Immature natural killer cell (primary cell): ENCODE results near the gene WDR59. TPM values are rescaled to one million over a fixed set of nuclear protein-coding genes. Genes with fewer than 3 reads are reported as not detected.

ENCODE experiments used
- DNase-seq, 3 donors: peaks; one replicate each; pipeline ENCODE4 v3.0.0; 2022; ENCODE audit warnings: mixed read lengths in 1 of 3
- H3K27ac Mint-ChIP-seq, 6 donors: one replicate each; pipeline ENCODE4 v1.8.0; 2020; ENCODE audit warnings: mixed read lengths in 6 of 6, mild to moderate bottlenecking in 5 of 6, inconsistent platforms in 4 of 6, moderate library complexity in 3 of 6
- H3K27me3 Mint-ChIP-seq, 3 donors: one replicate each; pipeline ENCODE4 v1.8.0; 2020 to 2021; ENCODE audit warnings: low read depth in 3 of 3, mild to moderate bottlenecking in 3 of 3, mixed read lengths in 3 of 3, moderate library complexity in 3 of 3, inconsistent platforms in 1 of 3
- H3K36me3 Mint-ChIP-seq, 3 donors: one replicate each; pipeline ENCODE4 v1.8.0; 2020; ENCODE audit warnings: mixed read lengths in 3 of 3, inconsistent platforms in 2 of 3, mild to moderate bottlenecking in 2 of 3
- H3K4me1 Mint-ChIP-seq, 2 donors: one replicate each; pipeline ENCODE4 v1.8.0; 2020; ENCODE audit warnings: inconsistent platforms in 2 of 2, mild to moderate bottlenecking in 2 of 2, mixed read lengths in 2 of 2, moderate library complexity in 1 of 2
- H3K4me3 Mint-ChIP-seq, 5 donors: one replicate each; pipeline ENCODE4 v1.8.0; 2020; ENCODE audit warnings: mild to moderate bottlenecking in 5 of 5, mixed read lengths in 5 of 5, inconsistent platforms in 3 of 5, moderate library complexity in 3 of 5
- H3K9me3 Mint-ChIP-seq, 6 donors: one replicate each; pipeline ENCODE4 v1.8.0; 2020; ENCODE audit warnings: mild to moderate bottlenecking in 6 of 6, mixed read lengths in 6 of 6, inconsistent platforms in 4 of 6, moderate library complexity in 3 of 6
- polyA plus RNA-seq, 3 donors: library from polyadenylated mRNA; unstranded; fragments of 300-500 nt; fragmentation: Illumina TruSeq; gene quantifications; one replicate each; pipeline ENCODE4 v1.2.3, GENCODE V29; 2021

The WDR59 gene
- polyA plus RNA-seq, 3 donors from 2014 or later: 3.1 to 10.2 (median 6.5) TPM

DNA sequence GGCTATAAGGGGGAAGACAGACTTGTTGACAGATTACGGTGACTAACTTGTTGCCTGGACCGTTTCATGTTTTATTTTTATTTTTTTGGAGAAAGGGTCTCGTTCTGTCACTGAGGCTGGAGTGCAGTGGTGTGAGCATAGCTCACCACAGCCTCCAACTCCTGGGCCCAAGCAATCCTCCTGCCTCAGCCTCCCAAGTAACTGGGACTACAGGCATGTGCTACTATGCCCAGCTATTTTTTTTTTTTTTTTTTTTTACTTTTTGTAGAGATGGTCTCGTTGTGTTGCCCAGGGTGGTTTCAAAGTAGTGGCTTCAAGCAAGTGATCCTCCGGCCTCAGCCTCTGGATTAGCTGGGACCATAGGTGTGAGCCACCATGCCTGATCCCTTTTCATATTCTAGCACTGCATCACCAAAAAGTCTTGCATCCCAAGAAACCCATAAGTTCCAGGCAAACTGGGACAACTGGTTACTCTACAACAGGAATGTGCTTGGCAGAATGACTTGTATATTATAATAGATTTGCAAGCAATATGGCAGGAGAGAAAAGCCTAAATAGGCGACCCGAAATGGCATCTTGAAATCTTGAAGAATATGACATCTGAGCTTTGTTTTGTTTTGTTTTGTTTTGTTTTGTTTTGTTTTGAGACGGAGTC, 2.2 kb upstream of the WDR59 start:
- Mint-ChIP-seq H3K27ac (no peak overlapping the region), H3K36me3 (no peaks in the 10 kb centered on the region), H3K9me3 (no peaks in the 10 kb centered on the region), H3K4me3 (no peak overlapping the region), H3K4me1 (peaks cover 10 to 12% of the 10 kb centered on the region in 2 donors), H3K27me3 (peaks cover 5 to 9% (median 7%) of the 10 kb centered on the region in 3 donors)
- no peak for DNase-seq

DNA sequence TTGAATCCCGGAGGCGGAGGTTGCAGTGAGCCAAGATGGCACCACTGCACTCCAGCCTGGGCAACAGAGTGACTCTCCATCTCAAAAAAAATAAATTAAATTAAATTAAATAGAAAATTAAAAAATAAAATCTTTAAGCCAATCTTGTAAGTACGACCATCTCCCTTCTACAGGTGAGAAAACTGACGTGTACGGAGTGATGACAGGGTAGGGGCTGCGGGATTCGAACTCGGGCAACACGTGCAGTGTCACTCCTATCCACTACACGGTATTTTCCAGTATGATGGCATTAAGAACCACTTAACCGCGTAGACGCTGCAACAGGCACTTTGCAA, 762 bp downstream of the WDR59 start:
- Mint-ChIP-seq H3K27me3 (peaks cover 5 to 6% (median 5%) of the 10 kb centered on the region in 3 donors), H3K4me1 (peaks cover 10 to 12% of the 10 kb centered on the region in 2 donors), H3K4me3 (peak overlapping the region; percentile 94 to 98 (median 97)), H3K36me3 (no peaks in the 10 kb centered on the region), H3K9me3 (no peaks in the 10 kb centered on the region), H3K27ac (peak overlapping the region in 4 of 6 donors; percentile 35 to 87 (median 77))
- DNase-seq: no peak

DNA sequence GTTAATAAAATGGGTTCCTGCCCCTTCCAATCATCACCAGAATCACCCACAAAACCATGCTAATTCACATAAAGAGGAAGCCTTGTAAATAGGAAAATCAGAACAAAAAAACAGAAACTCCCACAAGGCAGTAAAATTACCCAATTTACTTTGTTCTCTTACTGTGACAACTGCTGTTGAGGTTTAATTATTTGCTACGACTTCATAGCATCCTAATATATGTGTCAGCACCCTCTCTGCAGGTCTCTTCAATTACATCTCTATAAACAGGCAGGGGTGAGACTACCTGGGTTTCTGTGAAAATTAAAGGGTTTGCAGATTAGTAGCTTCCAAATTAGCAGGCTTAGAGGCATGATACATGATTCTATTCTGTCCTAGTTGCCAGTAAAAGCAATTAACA, 2.7 kb downstream of the WDR59 start:
- H3K4me1 Mint-ChIP-seq: peaks cover 12 to 17% of the 10 kb centered on the region in 2 donors
- H3K4me3 Mint-ChIP-seq: peak overlapping the region in 2 of 5 donors; percentile 77 to 81
- DNase-seq: no peak
- peaks cover 5% of the 10 kb centered on the region in 3 donors for H3K27me3 Mint-ChIP-seq
- H3K9me3 Mint-ChIP-seq: no peaks in the 10 kb centered on the region
- no peak overlapping the region for H3K27ac Mint-ChIP-seq
- peaks cover 0 to 4% (median 4%) of the 10 kb centered on the region in 3 donors for H3K36me3 Mint-ChIP-seq

DNA sequence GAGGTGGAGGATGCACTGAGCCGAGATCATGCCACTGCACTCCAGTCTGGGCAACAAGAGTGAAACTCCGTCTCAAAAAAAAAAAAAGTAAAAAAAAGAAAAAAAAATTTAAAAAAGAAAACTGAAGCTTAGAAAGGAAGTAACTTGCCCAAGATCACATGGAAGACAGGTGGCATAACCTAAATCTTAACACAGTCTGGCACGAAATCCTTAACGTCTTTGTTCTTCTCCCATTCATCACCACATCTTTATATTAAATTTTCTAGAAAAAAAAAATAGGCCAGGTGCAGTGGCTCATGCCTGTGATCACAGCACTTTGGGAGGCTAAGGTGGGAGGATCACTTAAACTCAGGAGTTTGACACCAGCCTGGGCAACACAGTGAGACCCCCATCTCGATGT, 9.3 kb downstream of the WDR59 start:
- Mint-ChIP-seq H3K4me3 (no peak overlapping the region), H3K9me3 (no peaks in the 10 kb centered on the region), H3K27ac (no peak overlapping the region), H3K27me3 (no peaks in the 10 kb centered on the region), H3K4me1 (peaks cover 0 to 7% of the 10 kb centered on the region in 2 donors), H3K36me3 (peaks cover 0 to 4% (median 4%) of the 10 kb centered on the region in 3 donors)
- DNase-seq: no peak

DNA sequence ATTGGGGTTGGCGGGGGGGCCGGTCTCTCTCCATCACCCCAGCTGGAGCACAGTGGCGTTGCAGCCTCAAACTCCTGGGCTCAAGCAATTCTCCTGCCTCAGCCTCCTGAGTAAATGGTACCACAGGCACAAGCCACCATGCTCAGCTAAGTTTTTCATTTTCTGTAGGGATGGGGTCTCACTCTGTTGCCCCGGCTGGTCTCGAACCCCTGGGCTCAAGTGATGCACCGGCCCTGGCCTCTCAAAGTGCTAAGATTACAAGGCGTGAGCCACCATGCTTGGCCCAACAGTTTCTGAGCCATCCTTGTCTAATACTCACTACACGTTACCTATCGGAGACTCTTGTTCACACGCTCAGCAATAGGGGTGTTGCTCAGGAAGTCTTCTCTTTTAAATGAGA, 11.6 kb downstream of the WDR59 start:
- Mint-ChIP-seq H3K4me3 (no peak overlapping the region), H3K27ac (no peak overlapping the region), H3K36me3 (peaks cover 0 to 1% (median under 1%) of the 10 kb centered on the region in 3 donors), H3K9me3 (no peaks in the 10 kb centered on the region), H3K4me1 (peaks cover 0 to 6% of the 10 kb centered on the region in 2 donors), H3K27me3 (no peaks in the 10 kb centered on the region)
- no peak for DNase-seq

DNA sequence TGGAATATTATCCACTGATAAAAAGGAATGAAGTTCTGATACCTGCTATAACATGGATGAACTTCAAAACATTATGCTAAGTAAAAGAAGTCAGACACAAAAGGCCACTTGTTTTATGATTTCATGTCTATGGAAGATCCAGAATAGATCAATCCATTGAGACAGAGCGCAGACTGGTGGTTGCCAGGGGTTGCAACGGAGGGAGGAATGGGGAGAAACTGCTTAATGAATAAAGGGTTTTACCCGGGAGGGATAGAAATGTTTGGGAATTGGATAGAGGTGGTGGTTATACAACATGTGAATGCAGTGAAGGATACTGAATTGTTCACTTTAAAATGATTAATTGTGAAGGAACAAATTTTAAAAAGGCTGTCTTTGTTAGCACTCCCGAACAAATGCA, 30.2 kb downstream of the WDR59 start:
- H3K27ac Mint-ChIP-seq: no peak overlapping the region
- H3K27me3 Mint-ChIP-seq: no peaks in the 10 kb centered on the region
- no peaks in the 10 kb centered on the region for H3K4me1 Mint-ChIP-seq
- peaks cover 25 to 44% (median 40%) of the 10 kb centered on the region in 3 donors for H3K36me3 Mint-ChIP-seq
- DNase-seq: no peak
- H3K4me3 Mint-ChIP-seq: no peak overlapping the region
- H3K9me3 Mint-ChIP-seq: no peaks in the 10 kb centered on the region

DNA sequence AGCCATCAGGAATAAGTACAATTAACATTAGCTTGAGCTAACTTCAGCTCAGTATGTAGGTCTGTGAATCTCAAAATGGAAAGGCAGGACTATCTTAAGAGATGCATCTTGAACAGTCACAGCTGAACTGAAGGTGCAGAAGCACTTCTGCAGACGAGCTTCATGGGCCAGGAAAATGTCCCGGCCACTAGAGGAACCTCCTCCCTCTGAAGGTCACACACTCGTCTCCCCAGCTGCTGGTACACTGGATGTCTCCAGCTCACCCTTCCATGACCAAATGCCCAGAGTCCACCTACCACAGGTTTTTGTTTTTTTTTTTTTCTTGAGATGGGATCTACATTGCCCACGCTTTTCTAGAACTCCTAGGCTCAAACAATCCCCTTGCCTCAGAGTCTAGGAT, 33.2 kb downstream of the WDR59 start:
- no peaks in the 10 kb centered on the region for H3K4me1 Mint-ChIP-seq
- H3K27ac Mint-ChIP-seq: no peak overlapping the region
- H3K27me3 Mint-ChIP-seq: no peaks in the 10 kb centered on the region
- DNase-seq: no peak
- H3K9me3 Mint-ChIP-seq: no peaks in the 10 kb centered on the region
- peaks cover 35 to 54% (median 44%) of the 10 kb centered on the region in 3 donors for H3K36me3 Mint-ChIP-seq
- H3K4me3 Mint-ChIP-seq: no peak overlapping the region

DNA sequence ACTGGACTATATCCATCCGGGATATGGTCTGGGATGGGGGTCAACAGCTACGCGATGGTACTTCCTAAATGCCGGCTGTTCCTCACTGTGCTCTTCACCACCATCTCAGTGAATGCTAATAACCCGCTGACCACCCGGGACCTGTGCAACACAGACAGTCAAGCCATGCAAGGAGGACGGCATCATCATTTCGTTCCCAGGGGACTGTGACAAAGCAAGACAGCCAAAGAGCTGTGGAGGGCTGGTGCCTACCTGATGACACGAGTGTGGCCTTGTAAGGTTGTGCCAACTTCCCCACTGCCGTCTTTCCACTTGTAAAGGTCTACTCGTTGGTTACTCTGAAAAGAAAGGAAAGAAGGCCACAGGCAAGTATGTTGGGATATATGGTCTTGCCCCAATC, 33.7 kb downstream of the WDR59 start:
- Mint-ChIP-seq H3K27ac (no peak overlapping the region), H3K36me3 (peaks cover 33 to 51% (median 41%) of the 10 kb centered on the region in 3 donors), H3K4me1 (no peaks in the 10 kb centered on the region), H3K9me3 (no peaks in the 10 kb centered on the region), H3K4me3 (no peak overlapping the region), H3K27me3 (no peaks in the 10 kb centered on the region)
- no peak for DNase-seq

DNA sequence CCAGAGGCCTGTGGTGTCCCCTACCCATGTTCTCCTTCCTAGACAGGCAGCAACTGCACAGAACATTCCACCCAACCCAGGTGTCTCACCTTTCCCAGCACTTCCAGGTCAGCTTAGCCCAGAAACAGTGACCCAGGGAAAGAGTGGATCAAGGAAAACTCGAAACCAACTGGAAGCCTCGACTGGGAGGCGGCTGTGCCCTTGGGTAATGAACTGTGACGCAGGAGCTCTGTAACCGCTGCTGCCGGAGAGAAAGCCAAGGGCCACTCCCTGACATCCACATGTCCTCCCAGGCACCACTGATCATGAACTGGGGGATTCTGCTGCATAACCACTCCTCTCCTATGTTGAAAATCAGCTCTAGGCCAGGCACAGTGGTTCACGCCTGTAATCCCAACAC, 34.4 kb downstream of the WDR59 start:
- Mint-ChIP-seq H3K4me1 (no peaks in the 10 kb centered on the region), H3K27me3 (no peaks in the 10 kb centered on the region), H3K27ac (no peak overlapping the region), H3K9me3 (no peaks in the 10 kb centered on the region), H3K36me3 (peaks cover 30 to 51% (median 39%) of the 10 kb centered on the region in 3 donors), H3K4me3 (no peak overlapping the region)
- no peak for DNase-seq

DNA sequence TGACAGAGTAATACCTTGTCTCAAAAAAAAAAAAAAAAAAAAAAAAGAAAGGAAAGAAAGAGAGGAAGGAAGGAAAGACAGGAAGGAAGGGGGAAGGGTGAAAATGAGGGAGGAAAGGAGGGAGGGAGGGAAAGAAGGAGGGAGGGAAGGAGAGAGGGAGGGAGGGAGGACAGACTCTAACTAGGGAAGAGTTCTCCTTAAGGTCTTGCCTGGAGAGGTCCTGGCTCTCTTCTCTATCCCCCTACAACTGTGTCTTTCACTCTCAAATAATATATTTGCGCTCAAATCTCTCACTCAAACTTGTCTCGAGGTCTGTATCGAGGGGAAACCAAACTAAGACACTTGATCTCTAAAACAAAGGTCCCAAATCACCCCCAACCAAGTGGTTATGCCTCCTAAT, 35.6 kb downstream of the WDR59 start:
- H3K4me3 Mint-ChIP-seq: no peak overlapping the region
- no peak for DNase-seq
- H3K27ac Mint-ChIP-seq: no peak overlapping the region
- no peaks in the 10 kb centered on the region for H3K9me3 Mint-ChIP-seq
- no peaks in the 10 kb centered on the region for H3K27me3 Mint-ChIP-seq
- peaks cover 30 to 48% (median 35%) of the 10 kb centered on the region in 3 donors for H3K36me3 Mint-ChIP-seq
- no peaks in the 10 kb centered on the region for H3K4me1 Mint-ChIP-seq

DNA sequence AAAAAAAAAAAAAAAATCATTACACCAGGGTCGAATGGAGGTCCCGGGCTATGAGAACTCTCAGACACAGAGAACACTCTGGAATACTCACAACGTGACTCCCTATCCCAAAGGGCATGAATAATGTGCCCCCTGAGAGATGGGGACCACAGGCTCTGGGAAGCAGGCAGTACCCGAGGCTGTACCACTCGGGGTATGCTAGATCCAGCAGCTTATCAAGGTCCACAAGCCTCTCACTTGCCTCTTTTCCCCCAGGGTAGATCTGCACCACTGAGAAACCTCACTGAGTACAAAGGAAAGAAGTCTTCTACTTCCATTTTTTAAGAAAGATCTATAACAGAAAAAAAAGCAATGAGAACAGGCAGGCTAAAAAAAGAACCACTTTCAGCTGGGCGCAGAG, 40.5 kb downstream of the WDR59 start:
- Mint-ChIP-seq H3K27me3 (no peaks in the 10 kb centered on the region), H3K4me1 (no peaks in the 10 kb centered on the region), H3K36me3 (peaks cover 25 to 53% (median 38%) of the 10 kb centered on the region in 3 donors), H3K4me3 (no peak overlapping the region), H3K27ac (no peak overlapping the region), H3K9me3 (no peaks in the 10 kb centered on the region)
- no peak for DNase-seq

DNA sequence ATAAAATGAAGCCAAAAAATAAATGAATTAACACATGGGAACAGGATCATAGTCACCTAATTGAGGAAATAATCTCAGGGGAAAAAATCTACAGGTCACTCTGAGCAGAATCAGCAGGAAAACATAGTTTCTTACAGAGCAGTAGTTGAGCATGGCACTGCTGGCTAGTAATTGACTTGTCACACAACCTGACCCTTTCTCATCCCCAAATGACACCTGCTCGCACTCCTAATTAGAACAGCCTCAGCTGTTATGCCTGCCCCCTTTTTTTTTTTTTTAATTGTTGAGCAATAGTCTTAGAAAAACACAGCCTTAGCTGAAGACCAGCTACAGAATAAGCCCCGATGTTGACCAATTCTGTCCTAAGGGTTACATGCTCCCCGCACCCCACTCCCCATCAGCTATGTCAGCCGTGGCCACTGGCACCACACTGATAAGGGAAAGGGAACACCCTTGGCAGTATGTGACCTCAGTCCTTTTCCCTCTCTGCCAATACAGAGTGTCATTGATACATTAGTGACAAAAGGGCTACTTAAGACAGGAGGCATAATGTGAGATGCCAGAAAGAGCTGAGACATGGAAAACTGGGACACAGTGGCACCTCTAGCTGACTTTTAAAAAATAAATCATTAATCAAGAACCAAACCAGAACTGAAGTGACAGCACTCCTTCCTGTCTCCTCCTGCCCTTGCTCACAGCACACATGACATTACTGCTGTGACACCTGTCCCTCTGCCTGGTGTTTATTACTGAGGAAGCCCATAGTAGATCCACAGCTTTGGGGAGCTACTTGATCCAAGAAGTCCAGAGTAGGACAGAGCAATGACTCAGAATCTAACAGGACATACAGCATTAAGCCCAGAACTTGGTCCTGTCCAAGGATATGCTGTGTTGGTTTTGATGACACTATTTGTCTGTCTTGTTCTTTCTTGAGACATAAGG, 41.7 kb downstream of the WDR59 start:
- Mint-ChIP-seq H3K36me3 (peaks cover 21 to 51% (median 38%) of the 10 kb centered on the region in 3 donors), H3K4me3 (no peak overlapping the region), H3K27me3 (no peaks in the 10 kb centered on the region), H3K9me3 (no peaks in the 10 kb centered on the region), H3K27ac (peak overlapping the region in 1 of 6 donors; percentile 18), H3K4me1 (no peaks in the 10 kb centered on the region)
- DNase-seq: no peak

DNA sequence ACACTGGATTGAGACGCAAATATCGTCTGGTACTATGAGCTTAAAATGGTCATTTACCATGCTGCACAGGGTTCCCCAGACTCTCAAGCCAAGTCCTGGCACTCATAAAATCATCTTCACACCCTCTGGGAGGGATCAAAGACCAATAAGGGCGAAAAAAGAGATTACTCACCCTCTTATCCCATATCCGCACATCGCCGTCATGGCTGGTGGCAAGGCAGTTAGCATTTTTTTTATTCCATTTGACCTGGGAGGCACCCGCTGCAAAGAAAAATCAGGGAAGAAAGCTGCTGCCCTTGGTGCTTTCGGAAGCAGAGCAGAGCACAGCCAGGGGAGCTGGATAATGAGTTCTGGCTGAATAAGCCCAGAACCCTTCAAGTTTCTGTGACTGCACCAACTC, 42.4 kb downstream of the WDR59 start:
- no peaks in the 10 kb centered on the region for H3K27me3 Mint-ChIP-seq
- H3K4me1 Mint-ChIP-seq: no peaks in the 10 kb centered on the region
- H3K9me3 Mint-ChIP-seq: no peaks in the 10 kb centered on the region
- no peak overlapping the region for H3K4me3 Mint-ChIP-seq
- H3K27ac Mint-ChIP-seq: no peak overlapping the region
- H3K36me3 Mint-ChIP-seq: peaks cover 15 to 51% (median 38%) of the 10 kb centered on the region in 3 donors
- DNase-seq: no peak

DNA sequence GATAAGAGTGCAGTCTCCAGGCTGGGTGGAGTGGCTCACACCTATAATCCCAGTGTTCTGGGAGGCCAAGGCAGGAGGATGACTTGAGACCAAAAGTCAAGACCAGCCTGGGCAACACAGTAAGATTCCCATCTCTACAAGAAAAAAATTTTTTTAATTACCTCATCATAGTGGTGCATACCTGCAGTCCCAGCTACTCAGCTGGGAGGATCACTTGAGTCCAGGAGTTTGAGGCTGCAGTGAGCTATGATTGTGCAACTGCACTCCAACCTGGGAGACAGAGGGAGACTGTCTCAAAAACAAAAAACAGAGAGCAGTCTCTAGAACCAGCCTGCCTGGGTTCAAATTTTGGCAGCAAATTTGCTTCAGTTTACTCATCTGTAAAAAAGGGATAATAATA, 45.2 kb downstream of the WDR59 start:
- peaks cover 12 to 50% (median 35%) of the 10 kb centered on the region in 3 donors for H3K36me3 Mint-ChIP-seq
- no peaks in the 10 kb centered on the region for H3K27me3 Mint-ChIP-seq
- H3K9me3 Mint-ChIP-seq: no peaks in the 10 kb centered on the region
- H3K4me3 Mint-ChIP-seq: no peak overlapping the region
- DNase-seq: no peak
- no peak overlapping the region for H3K27ac Mint-ChIP-seq
- peaks cover 4 to 7% of the 10 kb centered on the region in 2 donors for H3K4me1 Mint-ChIP-seq
